Skeletal muscle cell (primary cell): Measurements from ENCODE around the gene RANBP3L.
A peak's percentile ranks its signal among the peaks of the same experiment; 100 is the strongest.
"Not testable (repeated sequence)": the region's sequence is repeated elsewhere in the genome, so short reads cannot be mapped to it uniquely, and the experiment has no call there.

Experiments used
- DNase-seq: peaks from one replicate; pipeline ENCODE4 v3.0.0-alpha.2; 2010; ENCODE audit warnings: low read depth
- H3K4me3 ChIP-seq: 2 replicates; pipeline ENCODE4 v1.5.1; 2011; ENCODE audit warnings: low read depth, mild to moderate bottlenecking, control low read depth, low read length, moderate library complexity

The RANBP3L gene, protein sequence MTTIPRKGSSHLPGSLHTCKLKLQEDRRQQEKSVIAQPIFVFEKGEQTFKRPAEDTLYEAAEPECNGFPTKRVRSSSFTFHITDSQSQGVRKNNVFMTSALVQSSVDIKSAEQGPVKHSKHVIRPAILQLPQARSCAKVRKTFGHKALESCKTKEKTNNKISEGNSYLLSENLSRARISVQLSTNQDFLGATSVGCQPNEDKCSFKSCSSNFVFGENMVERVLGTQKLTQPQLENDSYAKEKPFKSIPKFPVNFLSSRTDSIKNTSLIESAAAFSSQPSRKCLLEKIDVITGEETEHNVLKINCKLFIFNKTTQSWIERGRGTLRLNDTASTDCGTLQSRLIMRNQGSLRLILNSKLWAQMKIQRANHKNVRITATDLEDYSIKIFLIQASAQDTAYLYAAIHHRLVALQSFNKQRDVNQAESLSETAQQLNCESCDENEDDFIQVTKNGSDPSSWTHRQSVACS

DNA sequence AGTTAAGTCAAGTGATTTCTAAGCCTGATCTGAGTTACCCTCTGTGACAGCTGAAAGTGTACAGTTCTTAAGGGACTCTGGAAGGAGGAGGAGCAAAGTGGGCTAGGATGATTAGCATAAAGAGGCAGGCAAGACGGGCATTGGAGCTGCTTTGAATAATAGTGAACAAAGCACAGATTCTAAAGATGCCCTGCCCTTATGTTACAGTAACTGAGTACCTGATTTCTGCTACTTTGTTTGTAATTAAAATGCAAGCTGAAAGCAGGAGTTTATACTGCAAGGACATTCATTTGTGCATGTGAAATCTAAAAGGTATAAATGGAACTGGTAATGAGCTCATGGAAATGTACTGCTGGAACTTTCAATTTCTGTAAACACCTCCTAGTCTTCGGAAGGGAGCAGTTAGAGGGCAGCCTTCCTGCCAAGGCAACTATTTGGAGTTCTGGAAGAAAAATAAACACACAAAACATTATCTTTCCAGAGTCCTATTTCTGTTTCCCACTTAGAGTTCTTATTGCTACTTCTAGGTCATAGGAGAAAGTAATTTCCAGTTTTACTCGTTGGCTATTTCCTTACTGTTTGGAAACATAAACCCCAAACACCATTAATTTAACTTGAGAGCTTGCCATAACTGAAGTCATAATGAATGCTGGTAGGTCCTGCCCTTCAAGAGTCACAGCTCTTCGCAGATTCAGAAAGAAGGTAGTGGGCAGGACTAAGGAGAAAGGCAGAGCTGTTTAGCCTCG is at the start of gene RANBP3L:
Gene RANBP3L (minus strand): TSS at position 45 of the 746 bp plus-strand sequence. CDS start 486 bp downstream, outside the sequence.
- H3K4me3 ChIP-seq: peak within 1 kb of the TSS; percentile 12

DNA sequence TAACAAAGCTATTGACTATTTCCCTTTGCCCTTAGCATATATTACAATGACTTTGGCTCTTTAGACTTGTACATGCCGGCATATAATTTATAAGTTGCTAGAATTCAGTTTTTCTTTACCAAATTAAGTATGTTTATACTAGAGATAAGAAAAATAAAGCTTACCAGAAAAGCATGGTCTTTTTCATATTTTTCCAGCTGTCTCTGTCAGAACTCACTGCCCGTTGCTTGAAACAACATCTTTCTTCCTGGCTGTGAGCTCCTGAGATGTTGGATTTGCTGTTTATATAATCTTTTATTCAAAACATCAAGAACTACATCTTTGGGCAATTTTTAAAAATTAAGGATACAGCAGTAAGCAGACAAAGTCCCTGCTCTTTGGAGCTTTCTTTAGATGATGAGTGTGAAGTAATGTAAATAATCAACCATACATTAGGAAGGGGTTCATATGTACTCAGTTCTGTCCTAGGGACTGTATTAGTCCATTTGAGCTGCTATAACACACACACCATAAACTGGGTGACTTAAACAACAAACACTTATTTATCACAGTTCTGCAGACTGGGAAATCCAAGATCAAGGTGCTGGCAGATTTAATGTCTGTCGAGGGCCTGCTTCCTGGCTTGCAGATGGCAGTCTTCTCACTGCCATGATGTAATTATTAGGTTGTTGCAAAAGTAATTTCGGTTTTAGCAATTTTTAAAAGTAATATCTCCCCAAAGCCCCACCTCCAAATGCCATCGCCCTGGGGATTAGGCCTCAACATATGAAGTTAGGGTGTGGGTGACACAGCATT is 45.4 kb upstream of the RANBP3L start:
- no peak overlapping the region for H3K4me3 ChIP-seq
- no peak for DNase-seq

More for the DNA sequence above, at the start of gene RANBP3L:
- no peak for DNase-seq

DNA sequence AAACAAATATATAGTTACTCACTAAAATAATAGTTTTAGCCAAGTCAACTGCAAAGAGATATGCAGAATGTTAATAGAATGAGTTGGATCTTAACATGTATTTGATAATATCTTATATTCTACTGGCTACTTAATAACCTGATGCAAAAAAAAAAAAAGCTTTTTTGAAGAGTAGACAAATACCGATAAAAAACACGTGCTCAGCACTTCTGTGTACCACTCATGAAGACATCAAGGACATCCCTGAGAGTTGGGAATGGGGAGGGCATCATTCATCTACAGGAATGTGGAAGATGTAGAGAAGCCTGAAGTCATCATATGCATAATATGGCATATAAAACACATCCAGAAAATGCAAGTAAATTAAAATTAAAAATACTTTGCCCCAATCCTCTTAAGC is 43.2 kb upstream of the RANBP3L start:
- DNase-seq: no peak
- H3K4me3 ChIP-seq: no peak overlapping the region

DNA sequence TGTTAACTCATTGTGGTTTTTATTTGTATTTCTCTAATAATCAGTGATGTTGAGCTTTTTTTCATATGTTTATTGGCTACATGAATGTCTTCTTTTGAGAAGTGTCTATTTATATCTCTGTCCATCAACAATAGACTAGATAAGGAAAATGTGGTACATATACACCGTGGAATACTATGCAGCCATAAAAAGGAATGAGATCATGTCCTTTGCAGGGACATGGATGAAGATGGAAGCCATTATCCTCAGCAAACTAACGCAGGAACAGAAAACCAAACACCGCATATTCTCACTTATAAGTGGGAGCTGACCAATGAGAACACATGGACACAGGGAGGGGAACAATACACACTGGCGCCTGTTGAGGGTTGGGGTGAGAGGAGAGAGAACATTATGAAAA is 40.0 kb upstream of the RANBP3L start:
- not testable (repeated sequence) for DNase-seq

DNA sequence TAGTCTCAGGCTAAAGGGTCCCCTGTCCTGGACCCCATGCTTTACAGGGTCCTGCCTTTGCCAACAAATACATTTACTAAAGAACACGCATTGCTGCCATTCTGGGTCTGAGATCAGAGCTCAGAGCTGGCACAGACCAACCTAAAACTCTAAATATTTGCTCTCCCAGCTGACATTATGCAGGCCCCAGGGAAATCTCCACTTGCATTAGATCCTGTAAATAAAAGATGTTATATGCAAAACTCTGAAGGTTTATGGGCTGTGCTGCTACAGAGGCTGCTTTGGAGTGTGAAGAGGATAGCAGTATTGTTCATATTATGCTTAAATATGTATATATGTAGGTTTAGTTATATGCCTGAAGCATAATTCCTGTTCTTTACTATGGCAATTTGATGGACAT is 35.9 kb upstream of the RANBP3L start:
- no peak overlapping the region for H3K4me3 ChIP-seq
- DNase-seq: no peak

More for the DNA sequence above, 40.0 kb upstream of the RANBP3L start:
- H3K4me3 ChIP-seq: not testable (repeated sequence)

DNA sequence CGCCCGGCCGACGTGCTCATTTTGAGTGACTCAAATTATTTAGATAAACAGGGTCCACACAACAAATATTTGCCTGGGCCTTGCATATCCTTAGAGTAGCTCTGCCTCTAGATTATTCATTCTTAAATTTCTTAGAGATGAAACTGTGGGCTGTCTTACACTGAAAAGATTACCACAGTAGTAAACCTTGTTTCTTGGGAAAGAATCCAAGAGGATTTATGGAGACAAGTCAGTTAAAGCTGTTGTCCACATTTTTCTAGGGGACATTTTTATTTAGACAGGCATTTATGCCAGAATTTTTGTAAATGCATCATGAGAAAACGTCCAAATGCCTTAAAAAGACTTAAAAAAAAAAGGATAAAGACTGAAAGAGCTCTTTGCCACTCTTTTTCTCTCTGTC is 32.6 kb upstream of the RANBP3L start:
- H3K4me3 ChIP-seq: no peak overlapping the region
- no peak for DNase-seq

DNA sequence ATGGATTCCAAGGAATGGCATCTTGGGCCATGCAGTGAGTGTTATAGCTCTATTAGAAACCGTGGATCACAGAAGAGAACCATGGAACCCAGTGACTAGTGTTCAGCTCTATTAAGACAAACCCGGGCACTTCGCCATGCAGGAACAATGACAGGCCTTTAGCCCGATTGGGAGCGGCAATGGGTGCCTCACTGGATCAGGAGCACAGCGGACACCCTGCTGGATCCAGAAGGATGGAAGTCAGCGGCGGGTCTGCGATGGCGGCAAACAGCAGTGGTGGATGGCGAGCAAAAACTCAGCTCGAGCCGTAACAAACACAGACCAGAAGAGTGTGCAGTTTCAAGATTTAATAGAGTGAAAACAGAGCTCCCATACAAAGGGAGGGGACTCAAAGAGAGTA is 31.0 kb upstream of the RANBP3L start:
- not testable (repeated sequence) for DNase-seq, H3K4me3 ChIP-seq

DNA sequence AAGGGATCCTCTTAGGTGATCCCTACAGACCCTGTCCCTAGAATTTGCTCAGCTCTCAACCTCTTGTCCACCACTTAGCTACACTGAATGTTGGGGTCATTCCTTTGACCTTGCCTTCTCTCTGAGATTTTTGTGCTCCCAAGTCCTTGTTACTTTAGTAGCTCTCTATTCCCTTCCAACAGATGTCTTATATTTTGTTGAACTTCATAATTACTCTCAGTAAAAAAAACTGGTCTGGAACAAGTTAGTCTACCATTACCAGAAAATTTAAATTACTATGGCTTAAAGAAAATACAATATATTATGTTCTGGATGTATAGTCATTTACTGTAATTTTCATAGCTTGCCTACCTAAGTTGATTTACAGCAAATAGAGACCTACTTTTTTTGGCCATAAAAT is 23.5 kb upstream of the RANBP3L start:
- DNase-seq: no peak
- no peak overlapping the region for H3K4me3 ChIP-seq

DNA sequence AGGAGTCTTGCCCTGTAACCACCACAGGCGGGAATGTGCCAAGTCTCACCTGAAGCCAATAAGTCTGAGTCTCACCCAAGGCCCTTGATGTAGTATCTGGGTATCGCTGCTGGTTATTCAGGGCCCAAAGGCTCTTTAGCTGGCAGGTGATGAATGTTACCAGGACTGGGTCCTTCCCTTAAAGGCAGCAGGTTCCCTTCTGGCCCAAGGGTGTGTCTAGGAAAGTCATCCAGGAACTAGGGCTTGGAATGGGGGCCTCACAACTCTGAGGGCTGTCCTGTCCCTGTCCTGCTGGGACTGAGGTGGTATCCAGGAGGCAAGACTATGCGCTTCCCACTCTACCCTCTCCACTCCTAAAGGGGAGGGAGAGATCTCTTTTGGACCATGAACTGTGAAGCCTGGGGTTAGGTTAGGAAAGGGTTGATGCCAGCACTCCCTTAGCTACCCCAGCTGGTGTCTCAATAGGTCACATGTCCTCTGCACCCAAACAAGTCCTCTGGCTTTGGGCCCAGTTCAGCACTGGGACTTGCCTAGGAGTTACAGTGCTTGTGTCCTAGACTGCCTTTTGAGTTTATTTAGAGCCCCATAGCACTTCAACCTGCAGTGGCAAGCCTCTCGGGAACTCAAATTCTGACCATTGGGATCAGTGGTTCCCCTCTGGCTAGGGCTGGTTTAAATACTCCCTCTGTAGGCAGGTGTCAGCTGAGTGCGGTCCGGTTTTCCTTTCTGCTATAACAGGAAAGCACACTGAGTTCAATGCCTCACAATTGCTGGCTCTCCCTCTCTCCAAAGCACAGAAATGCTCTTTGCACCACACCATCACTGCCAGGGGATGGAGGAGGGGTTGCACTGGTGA is 22.5 kb upstream of the RANBP3L start:
- no peak overlapping the region for H3K4me3 ChIP-seq
- no peak for DNase-seq

DNA sequence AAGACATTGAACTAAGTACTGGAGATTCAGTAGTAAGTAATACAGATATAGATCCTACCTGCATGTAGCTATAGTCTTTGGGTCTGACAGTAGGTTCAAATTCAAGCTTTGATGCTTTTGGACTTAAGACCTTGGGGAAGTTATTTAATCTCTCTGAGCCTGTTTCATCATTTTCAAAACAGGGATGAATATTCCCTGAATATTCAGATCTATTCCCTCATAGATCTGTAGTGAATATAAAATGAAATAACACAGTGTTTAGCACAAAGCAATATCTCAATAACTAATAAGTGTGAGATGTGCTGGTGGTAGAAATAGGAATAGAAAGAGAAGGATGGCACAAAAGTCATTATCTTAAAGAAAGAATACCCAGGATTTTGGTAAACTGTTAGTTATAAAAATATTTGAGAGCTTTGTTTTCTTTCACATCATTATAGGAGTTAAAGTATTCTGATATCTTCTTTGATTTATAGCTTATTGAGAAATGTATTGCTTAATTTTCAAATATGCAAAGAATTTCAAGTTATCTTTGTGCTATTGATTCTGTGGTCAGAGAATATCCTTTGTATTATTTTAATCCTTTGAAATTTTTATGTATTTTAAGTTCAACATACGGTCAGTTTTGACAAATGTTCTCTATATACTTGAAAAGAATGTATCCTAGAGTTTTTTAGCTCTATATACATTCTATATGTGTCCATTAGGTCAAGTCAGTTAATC is 11.4 kb upstream of the RANBP3L start:
- no peak for DNase-seq
- H3K4me3 ChIP-seq: no peak overlapping the region

DNA sequence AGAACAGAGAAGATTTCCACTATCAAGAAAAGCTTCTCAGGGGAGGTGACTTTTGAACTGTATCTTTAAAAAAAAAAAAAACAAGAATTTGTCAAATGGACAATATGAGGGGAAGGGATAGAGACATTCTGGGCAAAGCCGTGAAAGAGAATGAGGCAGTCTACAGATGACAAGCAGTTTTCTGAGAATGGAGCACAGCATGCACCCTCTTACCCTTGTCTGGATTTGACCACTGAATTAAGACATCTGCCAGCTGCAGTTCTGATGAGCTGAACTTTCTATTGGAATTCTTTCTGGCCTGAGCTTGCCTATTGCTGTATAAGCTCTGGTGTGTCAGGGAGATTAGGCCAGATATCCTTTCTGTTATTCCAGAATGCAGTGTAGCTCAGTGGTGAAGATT is 10.3 kb upstream of the RANBP3L start:
- no peak overlapping the region for H3K4me3 ChIP-seq
- DNase-seq: no peak

DNA sequence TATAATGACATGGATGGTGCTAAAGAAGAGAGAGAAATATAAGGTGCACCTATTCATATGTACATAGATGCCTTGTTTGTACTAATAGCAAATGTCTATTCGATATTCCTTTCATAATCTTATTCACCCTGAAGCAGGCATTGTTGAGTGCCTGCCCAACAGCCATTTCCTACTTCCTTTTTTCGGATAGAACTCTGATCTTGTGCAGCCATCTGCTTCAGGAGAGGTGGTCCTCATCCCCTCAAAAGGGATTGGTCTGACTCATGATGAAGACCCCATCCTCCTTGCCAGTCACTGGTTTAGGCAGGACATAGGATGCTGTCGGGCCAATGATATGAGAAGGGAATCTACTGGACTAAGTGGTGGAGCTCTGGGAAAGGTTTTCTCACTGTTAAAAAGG is 8.4 kb upstream of the RANBP3L start:
- DNase-seq: no peak
- no peak overlapping the region for H3K4me3 ChIP-seq

DNA sequence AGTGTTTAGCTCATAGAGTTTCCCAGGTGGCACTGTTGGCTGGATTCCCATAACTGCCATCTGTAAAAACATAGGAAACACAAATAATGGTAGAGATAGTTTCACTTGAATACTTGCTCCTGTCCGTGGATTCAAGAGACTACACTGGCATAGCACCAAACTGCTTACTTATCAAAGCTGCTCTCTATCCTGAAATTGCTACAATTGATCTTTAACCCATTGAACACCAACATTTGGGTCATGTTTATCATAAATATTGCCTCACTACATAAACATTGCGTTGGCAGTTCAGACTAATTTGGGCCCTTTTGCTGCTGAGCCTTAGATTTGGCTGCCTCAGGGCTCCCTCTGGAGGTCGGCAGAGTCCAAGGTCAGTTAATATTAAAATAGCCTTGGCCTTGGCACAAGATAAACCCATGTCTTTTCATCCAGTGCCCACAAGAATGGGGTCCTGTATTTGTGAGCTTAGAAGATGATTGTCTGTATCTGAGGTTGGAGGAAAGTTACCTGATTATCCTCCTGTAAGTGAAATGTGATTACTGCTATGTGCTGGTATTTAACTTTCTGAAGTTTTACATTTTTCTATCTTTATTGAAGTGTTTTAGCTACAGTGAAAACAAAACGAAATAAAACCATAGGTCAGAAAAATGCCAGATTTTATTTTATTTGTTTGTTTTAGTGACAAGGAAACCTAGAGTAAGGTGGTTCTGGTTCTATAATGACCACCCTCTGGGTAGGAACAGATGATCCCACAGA is 4.0 kb upstream of the RANBP3L start:
- no peak overlapping the region for H3K4me3 ChIP-seq
- no peak for DNase-seq

DNA sequence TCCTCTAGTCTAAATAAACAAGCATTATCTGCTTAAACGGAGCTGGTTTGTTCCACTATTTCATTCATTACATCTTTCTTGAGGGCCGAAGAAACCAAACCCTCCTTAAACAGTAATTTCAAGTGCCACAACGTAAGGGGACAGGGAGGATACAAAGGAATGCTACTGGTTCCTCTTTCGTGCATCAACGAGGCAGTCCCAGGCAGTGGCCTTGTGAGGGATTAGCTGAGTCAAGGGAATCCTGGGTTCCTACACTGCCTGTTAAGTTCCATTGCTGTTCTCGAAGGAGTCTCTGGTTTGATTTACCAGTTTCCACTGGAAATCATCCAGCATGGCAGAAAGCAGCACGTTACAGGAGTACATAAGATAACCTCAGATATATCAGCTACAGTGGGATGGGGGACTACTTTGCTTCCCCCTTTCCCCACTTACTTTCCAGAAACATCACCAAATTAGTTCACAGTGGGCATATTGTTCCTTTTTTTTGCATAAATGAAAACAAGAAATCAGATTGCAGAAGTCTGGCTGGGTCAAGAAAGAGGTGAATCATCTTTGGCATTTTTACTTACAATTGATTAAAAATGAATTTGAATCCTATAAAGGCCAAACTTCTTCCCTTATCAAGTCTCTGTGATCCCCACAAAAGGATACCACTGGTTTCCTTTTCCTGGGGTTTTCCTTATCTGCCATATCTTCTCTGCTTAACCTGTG is 2.5 kb upstream of the RANBP3L start:
- H3K4me3 ChIP-seq: no peak overlapping the region
- DNase-seq: no peak

DNA sequence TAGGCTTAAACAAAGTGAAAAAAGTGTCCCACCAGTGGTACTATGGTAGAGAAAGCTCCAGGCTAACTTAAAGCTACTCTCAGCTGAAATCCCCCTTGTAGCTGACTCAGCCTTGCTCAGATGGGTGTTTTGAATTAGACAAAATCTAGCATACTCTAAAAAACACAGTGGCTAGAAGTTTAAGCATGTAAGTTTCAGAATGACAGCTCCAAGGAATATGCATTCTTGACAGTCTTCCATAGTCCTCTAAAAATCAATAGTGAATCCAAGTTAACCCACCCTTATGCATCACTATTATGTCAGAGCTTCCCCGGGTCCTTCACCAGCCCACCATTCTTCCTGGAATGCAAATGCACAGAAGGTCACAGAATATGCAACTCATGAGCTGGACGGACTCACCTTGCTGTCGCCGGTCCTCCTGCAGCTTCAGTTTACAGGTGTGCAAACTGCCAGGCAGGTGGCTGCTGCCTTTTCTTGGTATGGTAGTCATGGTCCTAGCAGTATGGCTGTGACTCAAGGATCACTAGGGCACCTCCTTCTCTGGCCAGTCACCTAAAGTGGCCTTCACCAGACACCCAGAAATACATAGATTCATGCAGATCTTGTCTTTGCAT is 668 bp downstream of the RANBP3L start:
- DNase-seq: no peak
- H3K4me3 ChIP-seq: no peak overlapping the region

DNA sequence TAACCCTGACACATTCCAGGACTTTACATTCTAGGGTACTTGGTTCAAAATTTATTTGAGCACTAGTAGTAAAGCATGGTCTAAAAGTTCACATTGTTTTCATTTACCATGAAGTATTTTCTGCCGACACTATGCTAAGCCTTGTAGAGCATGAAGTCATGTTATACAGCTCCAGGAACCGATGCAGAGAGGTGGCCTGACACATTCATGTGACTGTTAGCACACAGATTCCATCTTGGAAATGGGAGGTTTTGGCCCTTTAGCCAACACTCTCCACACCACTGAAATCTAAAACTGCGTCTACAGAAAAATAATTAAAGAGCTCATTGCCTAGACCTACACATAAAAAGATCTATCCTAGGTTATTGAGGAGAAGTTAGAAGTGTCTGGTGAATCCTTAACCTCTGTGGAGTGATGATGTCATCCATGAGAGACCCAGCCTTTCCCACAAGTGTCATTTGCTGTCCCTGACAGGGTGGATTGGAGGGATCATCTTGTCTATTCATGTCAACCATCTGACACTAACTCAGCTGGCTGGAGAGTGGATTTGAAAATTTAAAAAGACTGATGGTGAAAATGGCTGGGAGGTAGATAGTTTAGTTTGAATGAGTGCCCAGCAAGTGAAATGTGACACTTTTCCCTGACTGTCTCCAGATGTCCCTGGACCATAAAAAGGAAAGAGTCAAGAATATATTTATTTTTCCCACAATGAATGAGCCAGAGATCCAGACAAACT is 1.3 kb downstream of the RANBP3L start:
- H3K4me3 ChIP-seq: no peak overlapping the region
- no peak for DNase-seq
